ENCODE results near the gene CD200.

The CD200 gene

GRCh38 chr3:112333381-112334317 is 693 bp downstream of the CD200 start:
- peak in 1 of 2 donors; percentile 19 for DNase-seq

- DNase-seq = no peak
These were observed 1.9 kb downstream of the CD200 start for GRCh38 chr3:112334691-112335433.

- no peak for DNase-seq
These were observed 2.5 kb downstream of the CD200 start for GRCh38 chr3:112335434-112335781.

- DNase-seq = no peak
These were observed 5.2 kb downstream of the CD200 start for GRCh38 chr3:112338021-112338726.

- no peak for DNase-seq
These were observed 5.7 kb downstream of the CD200 start for GRCh38 chr3:112338727-112339056.

- DNase-seq = no peak
These were observed 6.2 kb downstream of the CD200 start for GRCh38 chr3:112339134-112339533.

GRCh38 chr3:112339609-112340008 is 6.7 kb downstream of the CD200 start:
- DNase-seq = no peak

- DNase-seq = no peak
These were observed 8.4 kb downstream of the CD200 start for GRCh38 chr3:112341386-112341785.

- no peak for DNase-seq
These were observed 12.7 kb downstream of the CD200 start for GRCh38 chr3:112345681-112346080.

- no peak for DNase-seq
These were observed 13.7 kb downstream of the CD200 start for GRCh38 chr3:112346491-112347122.

GRCh38 chr3:112348943-112349342 is 16.0 kb downstream of the CD200 start:
- no peak for DNase-seq

- DNase-seq = no peak
These were observed 16.6 kb downstream of the CD200 start for GRCh38 chr3:112349557-112349956.

GRCh38 chr3:112350018-112350810 is 17.3 kb downstream of the CD200 start:
- DNase-seq = no peak

- DNase-seq = no peak
These were observed 18.1 kb downstream of the CD200 start for GRCh38 chr3:112351036-112351435.

GRCh38 chr3:112351823-112352222 is 18.9 kb downstream of the CD200 start:
- DNase-seq = no peak

- DNase-seq = no peak
These were observed 19.8 kb downstream of the CD200 start for GRCh38 chr3:112352720-112353119.

GRCh38 chr3:112353365-112353764 is 20.4 kb downstream of the CD200 start:
- DNase-seq = no peak

- DNase-seq = no peak
These were observed 21.8 kb downstream of the CD200 start for GRCh38 chr3:112354642-112355306.

- no peak for DNase-seq
These were observed 22.3 kb downstream of the CD200 start for GRCh38 chr3:112355307-112355687.

GRCh38 chr3:112357930-112358780 is 25.2 kb downstream of the CD200 start:
- DNase-seq = no peak

- DNase-seq = no peak
These were observed 27.6 kb downstream of the CD200 start for GRCh38 chr3:112360561-112360960.
